GM20000 (cell line): ENCODE measurements around the gene EMP1.

Experiments used
- DNase-seq: peaks from one replicate; pipeline ENCODE4 v3.0.0; 2012; ENCODE audit warnings: low spot score
- CTCF ChIP-seq: IDR thresholded peaks from 2 replicates; pipeline ENCODE4 v1.5.1; 2012; ENCODE audit warnings: mild to moderate bottlenecking, control low read depth; ENCODE audit errors: extremely low read depth, missing control alignments

The EMP1 gene

GRCh38 chr12:13205809-13206559, 9.5 kb downstream of the EMP1 start:
- no peak for DNase-seq
- TF ChIP-seq CTCF: no peak

- no peak for TF ChIP-seq CTCF
- DNase-seq: no peak
These were observed 10.0 kb downstream of the EMP1 start for GRCh38 chr12:13206560-13206897.

GRCh38 chr12:13208533-13209435, 12.3 kb downstream of the EMP1 start:
- TF ChIP-seq CTCF: no peak
- DNase-seq: no peak

- TF ChIP-seq CTCF: no peak
- no peak for DNase-seq
These were observed 13.1 kb downstream of the EMP1 start for GRCh38 chr12:13209436-13210235.

GRCh38 chr12:13210236-13211190, 14.0 kb downstream of the EMP1 start:
- no peak for TF ChIP-seq CTCF
- no peak for DNase-seq

GRCh38 chr12:13211191-13211858, 14.8 kb downstream of the EMP1 start:
- DNase-seq: no peak
- TF ChIP-seq CTCF: no peak
